ENCODE data around the gene PUM2. TPM values are rescaled to one million over a fixed set of nuclear protein-coding genes. Genes with fewer than 3 reads are reported as not detected.
A peak's percentile ranks its signal among the peaks of the same experiment; 100 is the strongest.

Gene PUM2
- total RNA-seq, 1 experiment from 2014 or later = 25.7 TPM

- no peak for DNase-seq (ENCODE audit: low read depth)
Measured at GRCh38 chr2:20348542-20348941, 2.1 kb downstream of the PUM2 start.

GRCh38 chr2:20346565-20347381 lies 3.9 kb downstream of the PUM2 start:
- DNase-seq (ENCODE audit: low read depth) = no peak

- peak; percentile 49 for DNase-seq (ENCODE audit: low read depth)
Measured at GRCh38 chr2:20343128-20343527, 7.5 kb downstream of the PUM2 start.

- no peak for DNase-seq (ENCODE audit: low read depth)
Measured at GRCh38 chr2:20339012-20339411, 11.6 kb downstream of the PUM2 start.

- no peak for DNase-seq (ENCODE audit: low read depth)
Measured at GRCh38 chr2:20334605-20335203, 15.9 kb downstream of the PUM2 start.

- DNase-seq (ENCODE audit: low read depth) = no peak
Measured at GRCh38 chr2:20333738-20334137, 16.9 kb downstream of the PUM2 start.

GRCh38 chr2:20330192-20330591 lies 20.5 kb downstream of the PUM2 start:
- DNase-seq (ENCODE audit: low read depth) = no peak

GRCh38 chr2:20327370-20327769 lies 23.3 kb downstream of the PUM2 start:
- no peak for DNase-seq (ENCODE audit: low read depth)

GRCh38 chr2:20326163-20326780 lies 24.4 kb downstream of the PUM2 start:
- DNase-seq (ENCODE audit: low read depth) = peak; percentile 45

- DNase-seq (ENCODE audit: low read depth) = no peak
Measured at GRCh38 chr2:20322527-20323300, 27.9 kb downstream of the PUM2 start.

- DNase-seq (ENCODE audit: low read depth) = no peak
Measured at GRCh38 chr2:20317690-20318089, 33.0 kb downstream of the PUM2 start.

GRCh38 chr2:20317197-20317596 lies 33.4 kb downstream of the PUM2 start:
- DNase-seq (ENCODE audit: low read depth) = no peak

GRCh38 chr2:20314562-20315501 lies 35.8 kb downstream of the PUM2 start:
- DNase-seq (ENCODE audit: low read depth) = no peak

- DNase-seq (ENCODE audit: low read depth) = peak; percentile 19
Measured at GRCh38 chr2:20313659-20314058, 37.0 kb downstream of the PUM2 start.

- DNase-seq (ENCODE audit: low read depth) = no peak
Measured at GRCh38 chr2:20309001-20309400, 41.6 kb downstream of the PUM2 start.

- no peak for DNase-seq (ENCODE audit: low read depth)
Measured at GRCh38 chr2:20307311-20307710, 43.3 kb downstream of the PUM2 start.

GRCh38 chr2:20304411-20304810 lies 46.2 kb downstream of the PUM2 start:
- DNase-seq (ENCODE audit: low read depth) = no peak

- DNase-seq (ENCODE audit: low read depth) = no peak
Measured at GRCh38 chr2:20303966-20304365, 46.7 kb downstream of the PUM2 start.

- no peak for DNase-seq (ENCODE audit: low read depth)
Measured at GRCh38 chr2:20302019-20302418, 48.6 kb downstream of the PUM2 start.

- DNase-seq (ENCODE audit: low read depth) = no peak
Measured at GRCh38 chr2:20300656-20301055, 50.0 kb downstream of the PUM2 start.

GRCh38 chr2:20299113-20299512 lies 51.5 kb downstream of the PUM2 start:
- no peak for DNase-seq (ENCODE audit: low read depth)
